Activated T-cell treated with anti-CD3 and anti-CD28 coated beads, Interleukin-2, amount 50 U/mL, for 4 hours (primary cell): ENCODE measurements around the gene EFCAB6. TPM values are rescaled to one million over a fixed set of nuclear protein-coding genes. Genes with fewer than 3 reads are reported as not detected.

ENCODE experiments used
- ATAC-seq, 2 donors: fragments of 200-7000 bp; cut with Tn5 transposase; one replicate each; pipeline ENCODE4 v1.10.0; 2021
- DNase-seq: peaks from one replicate; pipeline ENCODE4 v3.0.0-alpha.2; 2020
- H3K27me3 Mint-ChIP-seq: one replicate; pipeline ENCODE4 v1.8.0; 2021; ENCODE audit warnings: low read depth, mixed read lengths
- H3K36me3 Mint-ChIP-seq: one replicate; pipeline ENCODE4 v1.8.0; 2022; ENCODE audit warnings: mixed read lengths; ENCODE audit not compliant: insufficient read depth
- H3K4me1 Mint-ChIP-seq: one replicate; pipeline ENCODE4 v1.8.0; 2021; ENCODE audit warnings: low read depth, mixed read lengths
- H3K4me3 Mint-ChIP-seq: one replicate; pipeline ENCODE4 v1.8.0; 2021; ENCODE audit warnings: mild to moderate bottlenecking, moderate library complexity, mixed read lengths
- H3K9me3 Mint-ChIP-seq: one replicate; pipeline ENCODE4 v1.8.0; 2021; ENCODE audit warnings: mixed read lengths
- total RNA-seq, 3 donors: library from RNA; stranded (reverse); gene quantifications; one replicate each; pipeline ENCODE4 v1.2.1, GENCODE V29; 2021

EFCAB6 gene
- total RNA-seq, 3 donors from 2014 or later = 0.18 to 0.24 (median 0.18) TPM

DNA sequence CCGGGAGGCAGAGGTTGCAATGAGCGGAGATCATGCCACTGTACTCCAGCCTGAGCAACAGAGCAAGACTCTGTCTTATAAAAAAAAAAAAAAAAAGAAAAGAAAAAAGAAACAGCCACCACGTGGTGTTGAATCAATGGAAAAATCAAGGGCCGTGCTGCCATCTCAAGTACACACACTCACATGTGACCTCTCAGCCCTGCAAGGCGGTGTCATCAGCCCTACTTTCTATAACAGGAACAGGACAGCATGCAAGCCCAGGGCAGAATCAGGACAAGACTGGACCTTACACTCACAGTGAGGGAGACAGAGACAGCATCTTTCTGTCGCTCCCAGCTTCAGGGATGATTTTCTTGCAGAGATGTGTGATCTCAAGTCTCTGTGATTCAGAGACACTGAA lies 220.7 kb downstream of the EFCAB6 start:
- peaks cover 24% of the 10 kb centered on the region for H3K27me3 Mint-ChIP-seq
- no peaks in the 10 kb centered on the region for H3K4me1 Mint-ChIP-seq
- DNase-seq (no peak), ATAC-seq (no peak)
- H3K9me3 Mint-ChIP-seq = peaks cover 16% of the 10 kb centered on the region
- H3K36me3 Mint-ChIP-seq = no peaks in the 10 kb centered on the region
- H3K4me3 Mint-ChIP-seq = no peak overlapping the region

DNA sequence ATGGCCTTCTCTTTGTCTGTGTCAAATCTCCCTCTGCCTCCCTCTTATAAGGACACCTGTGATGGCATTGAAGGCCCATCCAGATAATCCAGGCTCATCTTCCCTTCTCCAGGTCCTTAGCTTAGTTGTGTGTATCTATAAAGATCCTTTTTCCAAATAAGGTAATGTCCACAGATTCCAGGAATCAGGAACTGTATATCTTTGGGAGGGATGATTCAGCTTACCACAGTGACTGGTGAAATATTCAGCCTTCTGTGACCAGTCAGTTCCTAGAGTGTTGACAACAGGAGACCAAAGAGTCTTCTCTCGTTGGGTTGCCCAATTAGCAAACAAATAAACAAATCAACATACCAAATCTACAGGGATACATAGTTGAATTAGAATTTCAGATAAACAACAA lies 224.5 kb downstream of the EFCAB6 start:
- no peak for ATAC-seq
- peaks cover 27% of the 10 kb centered on the region for H3K27me3 Mint-ChIP-seq

DNA sequence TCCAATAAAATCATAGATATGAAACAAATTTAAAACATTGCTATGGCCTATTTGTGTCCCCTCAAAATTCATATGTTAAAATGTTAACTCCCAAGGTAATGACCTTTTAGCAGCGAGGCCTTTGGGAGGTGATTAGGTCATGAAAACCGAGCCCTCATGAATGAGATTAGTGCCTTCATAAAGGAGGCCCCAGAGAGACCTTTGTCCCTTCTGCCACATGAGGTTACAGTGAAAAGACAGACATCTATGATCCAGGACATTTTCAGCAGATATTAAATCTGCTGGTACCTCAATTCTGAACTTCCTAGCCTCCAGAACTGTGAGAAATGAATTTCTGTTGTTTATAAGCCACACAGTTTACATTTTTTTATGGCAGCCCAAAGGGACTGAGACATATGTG lies 228.6 kb downstream of the EFCAB6 start:
- no peaks in the 10 kb centered on the region for H3K36me3 Mint-ChIP-seq
- H3K4me1 Mint-ChIP-seq = no peaks in the 10 kb centered on the region
- ATAC-seq (no peak), DNase-seq (no peak)
- H3K9me3 Mint-ChIP-seq = peaks cover 21% of the 10 kb centered on the region
- H3K27me3 Mint-ChIP-seq = peaks cover 16% of the 10 kb centered on the region
- no peak overlapping the region for H3K4me3 Mint-ChIP-seq

More for the DNA sequence above, 224.5 kb downstream of the EFCAB6 start:
- H3K4me1 Mint-ChIP-seq = no peaks in the 10 kb centered on the region
- H3K4me3 Mint-ChIP-seq = no peak overlapping the region
- no peak for DNase-seq
- H3K36me3 Mint-ChIP-seq = no peaks in the 10 kb centered on the region
- peaks cover 17% of the 10 kb centered on the region for H3K9me3 Mint-ChIP-seq

DNA sequence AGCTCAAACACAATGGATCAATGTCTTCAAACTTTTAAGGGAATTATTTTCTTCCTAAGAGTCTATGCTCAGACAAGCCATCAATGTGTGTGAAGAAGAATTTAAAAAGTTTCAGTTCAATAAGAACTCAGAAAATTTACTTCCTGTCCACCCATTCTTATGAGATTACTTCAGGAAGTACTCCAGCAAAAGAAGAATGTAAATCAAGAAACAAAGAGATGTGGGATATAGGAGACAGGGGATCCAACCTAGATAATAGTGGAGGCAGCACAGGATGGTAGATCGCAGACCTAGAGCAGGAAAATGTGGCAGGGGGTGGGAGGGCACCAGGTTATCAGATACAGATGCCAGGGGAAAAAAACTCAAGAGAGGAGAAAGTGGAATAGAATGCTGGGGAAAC lies 229.7 kb downstream of the EFCAB6 start:
- ATAC-seq = no peak
- Mint-ChIP-seq H3K4me3 (no peak overlapping the region), H3K4me1 (no peaks in the 10 kb centered on the region), H3K27me3 (peaks cover 15% of the 10 kb centered on the region), H3K36me3 (no peaks in the 10 kb centered on the region), H3K9me3 (peaks cover 21% of the 10 kb centered on the region)
- DNase-seq = no peak

DNA sequence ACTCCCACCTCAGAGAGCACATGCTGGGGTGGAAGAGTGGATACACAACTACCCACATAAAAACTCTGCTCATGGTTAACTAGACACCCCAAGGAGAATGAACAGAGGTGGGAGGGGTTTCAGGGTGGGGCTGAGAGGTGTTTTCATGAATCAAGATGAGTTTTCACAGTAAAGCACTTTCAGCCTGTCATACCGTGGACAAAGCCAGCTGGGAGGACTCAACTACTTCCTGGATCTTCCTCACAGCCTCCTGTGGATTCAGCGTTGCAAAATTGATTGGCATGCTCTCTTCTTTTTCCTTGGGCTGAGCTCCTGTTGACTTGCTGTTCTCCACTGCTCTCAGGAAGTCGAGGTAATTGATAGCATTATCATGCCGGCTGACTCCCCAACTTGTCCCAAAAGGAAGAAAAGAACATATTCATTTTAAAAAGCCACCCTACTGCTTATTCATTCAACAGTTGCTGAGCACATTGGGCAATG lies 231.8 kb downstream of the EFCAB6 start:
- ATAC-seq = no peak
- H3K4me3 Mint-ChIP-seq = no peak overlapping the region

DNA sequence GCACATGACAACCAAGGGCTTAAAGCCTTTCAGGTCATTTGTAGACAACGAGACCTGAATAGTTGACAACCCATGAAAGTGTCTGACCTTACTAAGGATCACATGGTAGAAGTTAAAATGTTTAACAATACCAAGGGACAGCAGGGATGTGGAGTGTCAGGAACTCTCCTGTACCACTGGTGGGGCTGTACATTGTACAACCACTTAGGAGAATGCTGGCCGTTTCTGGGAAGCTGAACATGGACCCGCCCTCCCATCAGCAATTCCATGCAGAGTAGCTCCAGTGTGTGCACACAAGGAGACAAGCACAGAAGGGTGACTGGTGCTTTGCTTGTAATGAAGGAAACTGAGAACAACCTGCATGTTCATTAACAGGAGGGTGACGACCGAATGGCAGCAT lies 237.4 kb downstream of the EFCAB6 start:
- ATAC-seq = no peak
- Mint-ChIP-seq H3K4me1 (no peaks in the 10 kb centered on the region), H3K27me3 (peaks cover 13% of the 10 kb centered on the region), H3K4me3 (no peak overlapping the region), H3K9me3 (no peaks in the 10 kb centered on the region), H3K36me3 (no peaks in the 10 kb centered on the region)
- no peak for DNase-seq

More for the DNA sequence above, 231.8 kb downstream of the EFCAB6 start:
- H3K4me1 Mint-ChIP-seq = no peaks in the 10 kb centered on the region
- DNase-seq = no peak
- H3K36me3 Mint-ChIP-seq = no peaks in the 10 kb centered on the region
- peaks cover 20% of the 10 kb centered on the region for H3K9me3 Mint-ChIP-seq
- H3K27me3 Mint-ChIP-seq = peaks cover 1% of the 10 kb centered on the region

DNA sequence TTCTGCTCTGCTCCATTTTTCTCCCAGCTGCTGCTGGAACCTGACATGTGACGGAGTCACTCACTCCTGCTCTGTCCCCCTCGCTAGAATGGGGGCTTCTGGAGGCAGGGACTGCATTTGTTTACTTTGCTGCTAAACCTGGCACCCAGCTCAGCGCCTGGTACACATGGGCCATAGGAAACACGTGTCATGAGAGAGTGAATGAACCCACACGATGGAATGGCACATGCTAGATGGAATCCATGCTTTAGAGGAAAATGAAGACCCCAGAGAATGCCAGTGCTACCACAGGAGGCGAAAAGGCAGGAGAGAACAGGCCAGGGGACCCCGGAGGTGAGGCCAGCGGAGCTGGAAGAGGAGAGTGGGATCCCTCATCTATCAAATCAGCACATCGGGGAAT lies 239.4 kb downstream of the EFCAB6 start:
- ATAC-seq (no peak), DNase-seq (no peak)
- H3K4me1 Mint-ChIP-seq = no peaks in the 10 kb centered on the region
- no peak overlapping the region for H3K4me3 Mint-ChIP-seq
- no peaks in the 10 kb centered on the region for H3K36me3 Mint-ChIP-seq
- H3K9me3 Mint-ChIP-seq = no peaks in the 10 kb centered on the region
- peaks cover 14% of the 10 kb centered on the region for H3K27me3 Mint-ChIP-seq

DNA sequence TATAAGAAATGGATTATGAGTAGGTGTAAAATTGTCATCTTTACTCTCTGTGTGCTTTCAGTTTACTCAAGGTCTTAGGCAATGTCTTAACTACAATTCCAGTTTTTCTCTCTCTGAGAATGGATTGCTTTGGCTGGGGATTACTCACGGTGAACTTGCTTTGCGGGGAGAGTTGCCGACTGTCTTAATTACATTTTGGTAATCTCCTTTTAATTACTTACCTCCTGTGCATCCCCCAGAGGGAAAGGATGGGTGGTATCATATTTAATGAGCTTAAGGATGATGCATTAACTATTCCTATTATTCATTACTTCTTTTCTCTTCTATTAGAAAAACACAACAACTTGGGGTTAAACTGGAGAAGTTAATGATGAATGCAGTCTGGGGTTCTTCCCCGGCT lies 240.9 kb downstream of the EFCAB6 start:
- Mint-ChIP-seq H3K4me3 (no peak overlapping the region), H3K9me3 (no peaks in the 10 kb centered on the region), H3K36me3 (no peaks in the 10 kb centered on the region), H3K27me3 (peaks cover 17% of the 10 kb centered on the region), H3K4me1 (no peaks in the 10 kb centered on the region)
- ATAC-seq = no peak
- DNase-seq = no peak

DNA sequence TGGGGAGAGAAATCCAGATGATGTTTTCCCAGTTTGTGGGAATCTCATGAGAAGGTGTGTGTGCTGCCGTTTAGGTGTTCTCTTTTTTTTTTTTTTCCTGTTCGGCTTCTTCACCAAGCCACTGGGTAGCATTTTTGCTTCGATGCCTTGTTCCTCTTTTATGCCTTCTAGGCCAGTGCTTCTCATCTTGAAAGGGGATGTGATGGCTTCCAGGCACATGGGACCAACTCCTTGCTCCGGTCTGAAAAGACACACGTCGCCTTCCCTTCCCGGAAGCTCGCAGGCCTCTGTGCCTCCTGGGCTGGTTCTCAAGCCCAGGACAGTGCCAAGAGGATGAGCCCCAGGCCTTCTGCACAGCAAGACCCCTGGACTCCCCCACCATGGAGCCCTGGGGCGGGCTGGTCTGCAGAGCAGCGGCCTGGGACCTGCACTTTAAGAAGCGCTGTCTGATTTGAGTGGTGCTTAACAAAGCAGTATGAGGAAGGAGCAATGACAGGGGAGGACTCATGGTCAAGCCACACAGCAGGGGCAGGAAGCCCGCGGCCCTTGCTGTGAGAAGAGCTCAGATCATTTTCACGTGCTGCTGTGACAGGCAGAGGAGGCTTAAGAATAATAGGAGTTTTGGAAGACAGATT lies 241.5 kb downstream of the EFCAB6 start:
- no peaks in the 10 kb centered on the region for H3K9me3 Mint-ChIP-seq
- H3K4me1 Mint-ChIP-seq = no peaks in the 10 kb centered on the region
- ATAC-seq = no peak
- H3K27me3 Mint-ChIP-seq = peaks cover 17% of the 10 kb centered on the region
- H3K36me3 Mint-ChIP-seq = no peaks in the 10 kb centered on the region
- DNase-seq = no peak
- no peak overlapping the region for H3K4me3 Mint-ChIP-seq

DNA sequence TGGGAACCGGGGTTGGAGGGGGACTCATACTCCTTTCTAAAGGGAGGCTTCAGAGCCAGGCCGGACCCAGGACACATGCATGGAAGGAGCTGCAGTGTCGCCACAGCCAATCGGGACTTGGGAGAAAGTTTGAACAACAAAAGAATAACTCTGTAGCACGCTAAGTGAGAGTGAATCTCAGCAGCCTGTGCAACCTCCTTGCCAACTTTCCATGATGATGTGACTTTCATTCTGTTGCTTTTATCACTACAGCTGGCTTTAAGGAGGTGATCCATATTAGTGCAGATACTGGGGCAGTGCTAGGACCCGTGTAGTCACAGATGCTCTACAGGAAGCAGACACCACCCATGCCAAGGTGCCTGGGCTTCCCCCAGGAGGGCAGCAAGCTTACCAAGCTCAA lies 243.0 kb downstream of the EFCAB6 start:
- peaks cover 16% of the 10 kb centered on the region for H3K27me3 Mint-ChIP-seq
- H3K4me1 Mint-ChIP-seq = no peaks in the 10 kb centered on the region
- no peaks in the 10 kb centered on the region for H3K36me3 Mint-ChIP-seq
- H3K9me3 Mint-ChIP-seq = no peaks in the 10 kb centered on the region
- DNase-seq = no peak
- no peak overlapping the region for H3K4me3 Mint-ChIP-seq
- no peak for ATAC-seq

DNA sequence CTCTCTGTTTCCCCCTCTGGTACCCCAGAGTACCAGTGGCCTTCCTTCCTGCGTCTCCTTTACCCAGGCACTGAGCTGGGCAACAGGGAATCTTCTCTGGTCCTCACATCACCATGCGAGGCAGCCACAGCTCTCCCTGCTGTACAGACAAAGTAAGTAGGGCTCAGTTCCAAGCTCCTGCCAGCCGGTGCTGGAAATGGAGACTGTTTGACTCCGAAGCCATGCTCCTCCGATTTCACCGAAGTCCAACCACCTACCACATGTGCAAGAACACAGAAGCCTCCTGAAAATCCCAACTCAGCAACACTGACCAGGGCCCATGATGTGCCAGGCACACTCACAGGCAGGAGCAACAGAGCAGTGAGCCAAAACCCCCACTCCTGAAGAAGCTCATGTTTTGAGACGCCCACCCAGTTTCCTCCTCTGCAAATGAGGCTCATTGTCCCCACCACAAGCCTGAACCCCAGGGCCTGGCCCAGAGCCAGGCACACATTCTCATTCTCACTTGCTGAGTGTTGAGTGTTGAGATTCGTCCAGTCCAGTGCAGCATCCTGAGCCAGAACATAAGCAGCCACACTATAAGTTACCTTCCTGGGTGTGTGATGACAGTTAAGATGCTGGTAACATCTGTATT lies 244.3 kb downstream of the EFCAB6 start:
- H3K4me3 Mint-ChIP-seq = no peak overlapping the region
- no peak for DNase-seq
- ATAC-seq = no peak
- H3K27me3 Mint-ChIP-seq = peaks cover 13% of the 10 kb centered on the region
- no peaks in the 10 kb centered on the region for H3K36me3 Mint-ChIP-seq
- no peaks in the 10 kb centered on the region for H3K4me1 Mint-ChIP-seq
- H3K9me3 Mint-ChIP-seq = no peaks in the 10 kb centered on the region

DNA sequence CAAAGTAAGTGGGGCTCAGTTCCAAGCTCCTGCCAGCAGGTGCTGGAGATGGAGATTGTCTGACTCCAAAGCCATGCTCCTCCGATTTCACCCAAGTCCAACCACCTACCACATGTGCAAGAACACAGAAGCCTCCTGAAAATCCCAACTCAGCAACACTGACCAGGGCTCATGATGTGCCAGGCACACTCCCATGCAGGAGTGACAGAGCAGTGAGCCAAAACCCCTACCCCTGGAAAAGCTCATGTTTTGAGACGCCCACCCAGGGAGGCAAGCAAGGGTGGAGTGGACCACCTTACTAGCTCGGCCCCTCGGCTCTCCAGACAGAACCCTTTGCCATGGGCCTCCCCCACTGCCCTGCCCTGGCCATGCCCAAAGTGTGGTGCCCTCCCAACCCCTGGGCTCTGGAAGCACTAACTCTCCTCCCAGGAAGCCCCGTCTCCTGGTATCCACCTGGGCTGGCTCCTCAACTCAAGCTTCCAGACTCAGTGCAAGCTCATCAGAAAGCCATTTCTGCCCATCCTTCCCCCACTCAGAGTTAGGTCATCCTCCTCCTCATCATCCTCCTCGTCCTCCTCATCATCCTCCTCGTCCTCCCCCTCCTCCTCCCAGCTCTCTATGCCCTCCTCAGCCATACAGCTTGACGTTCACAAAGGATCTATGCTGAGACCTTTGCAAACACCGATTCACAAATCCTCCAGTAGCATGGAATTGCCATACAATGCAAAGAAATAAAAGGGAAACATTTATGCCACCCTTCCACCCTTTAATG lies 245.4 kb downstream of the EFCAB6 start:
- Mint-ChIP-seq H3K27me3 (peaks cover 6% of the 10 kb centered on the region), H3K9me3 (no peaks in the 10 kb centered on the region), H3K36me3 (no peaks in the 10 kb centered on the region), H3K4me1 (no peaks in the 10 kb centered on the region), H3K4me3 (no peak overlapping the region)
- no peak for DNase-seq
- no peak for ATAC-seq

DNA sequence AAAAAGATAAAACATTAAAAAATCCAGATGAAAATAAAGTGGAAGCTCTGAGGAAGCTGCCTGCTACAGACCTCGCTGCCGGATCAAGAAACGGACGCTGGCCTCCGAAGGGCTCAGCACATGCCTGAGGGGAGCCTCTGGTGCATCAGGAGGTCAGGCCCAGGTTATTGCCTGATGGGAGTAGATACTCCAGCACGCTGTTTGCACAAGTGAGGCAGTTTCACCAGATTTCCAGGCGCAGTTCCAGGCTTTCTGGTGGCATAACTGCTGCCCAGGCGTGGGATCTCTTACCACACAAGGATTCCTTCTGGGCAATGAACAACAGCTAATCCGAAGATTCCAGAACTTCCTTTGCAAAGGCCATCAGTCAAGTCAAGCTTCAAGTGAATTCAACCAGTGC lies 246.1 kb downstream of the EFCAB6 start:
- ATAC-seq = no peak
- Mint-ChIP-seq H3K36me3 (no peaks in the 10 kb centered on the region), H3K27me3 (peaks cover 5% of the 10 kb centered on the region), H3K9me3 (no peaks in the 10 kb centered on the region), H3K4me3 (no peak overlapping the region), H3K4me1 (no peaks in the 10 kb centered on the region)
- DNase-seq = no peak

DNA sequence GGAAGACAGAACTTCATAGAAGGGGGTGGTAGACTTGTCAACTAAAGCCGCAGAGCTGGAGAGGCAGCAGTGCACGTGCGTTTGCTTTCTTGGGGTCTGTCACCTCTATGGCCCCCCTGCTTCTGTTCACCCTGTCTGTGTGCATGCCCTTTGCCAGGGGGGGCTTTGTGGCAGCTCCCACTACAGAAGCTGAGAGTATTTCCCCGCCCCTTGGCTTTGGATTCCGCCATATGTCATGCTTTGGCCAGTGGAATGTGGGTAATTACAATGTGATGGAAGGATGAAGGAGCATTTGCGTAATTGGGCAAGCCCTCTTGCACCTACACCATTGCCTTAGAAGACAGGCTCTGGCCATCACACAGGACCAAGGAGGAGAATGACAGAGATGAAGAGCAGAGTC lies 247.2 kb downstream of the EFCAB6 start:
- no peak overlapping the region for H3K4me3 Mint-ChIP-seq
- no peaks in the 10 kb centered on the region for H3K36me3 Mint-ChIP-seq
- H3K27me3 Mint-ChIP-seq = peaks cover 5% of the 10 kb centered on the region
- no peaks in the 10 kb centered on the region for H3K4me1 Mint-ChIP-seq
- ATAC-seq (no peak), DNase-seq (no peak)
- no peaks in the 10 kb centered on the region for H3K9me3 Mint-ChIP-seq

DNA sequence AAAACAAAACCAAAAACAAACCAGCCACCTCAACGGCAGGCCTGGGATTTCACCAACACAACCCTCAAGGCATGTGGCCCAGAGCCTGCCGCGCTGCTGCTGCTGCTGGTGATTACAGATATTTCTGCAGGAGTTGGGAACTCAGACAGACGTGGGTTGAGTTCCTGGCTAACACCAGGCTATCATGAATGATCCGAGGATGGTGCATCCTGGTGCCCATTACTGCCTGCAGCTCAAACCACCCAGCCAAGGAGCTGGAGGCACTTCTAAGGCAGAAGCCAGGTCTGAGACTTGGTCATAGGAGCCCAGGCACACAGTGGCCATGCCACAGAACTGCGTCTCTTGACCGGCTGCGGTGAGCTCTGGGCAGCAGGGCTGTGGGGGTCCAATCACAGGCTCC lies 248.5 kb downstream of the EFCAB6 start:
- peaks cover 5% of the 10 kb centered on the region for H3K27me3 Mint-ChIP-seq
- H3K4me3 Mint-ChIP-seq = no peak overlapping the region
- no peaks in the 10 kb centered on the region for H3K4me1 Mint-ChIP-seq
- no peaks in the 10 kb centered on the region for H3K36me3 Mint-ChIP-seq
- no peak for ATAC-seq
- DNase-seq = no peak
- no peaks in the 10 kb centered on the region for H3K9me3 Mint-ChIP-seq
